ENCODE measurements around the gene RPTOR. TPM values are rescaled to one million over a fixed set of nuclear protein-coding genes. Genes with fewer than 3 reads are reported as not detected.

The RPTOR gene
- total and polyA plus RNA-seq, 2 donors (not counting 3 experiments of a cell fraction or from before 2014, with no cell fraction given): 10.7 to 41.8 TPM

- Histone ChIP-seq H3K9ac (replicated peaks; ENCODE audit: extremely low read depth, insufficient read depth, low read length) (no peak overlapping the region), H3K4me2 (ENCODE audit: insufficient read depth, low read length) (no peak overlapping the region), H3K9me1 (replicated peaks; ENCODE audit: control insufficient read depth, extremely low read depth, insufficient read depth, low read length) (no peaks in the 10 kb centered on the region), H2AFZ (ENCODE audit: low read depth, low read length) (no peak overlapping the region), H3K27ac (ENCODE audit: insufficient read depth, low read depth, low read length) (no peak overlapping the region), H3K27me3 (ENCODE audit: control insufficient read depth in 2 of 2, insufficient read depth in 2 of 2, low read length in 2 of 2) (no peaks in the 10 kb centered on the region), H3K79me2 (ENCODE audit: control insufficient read depth, insufficient read depth, low read length) (no peaks in the 10 kb centered on the region), H3K36me3 (ENCODE audit: control insufficient read depth in 2 of 2, extremely low read depth in 1 of 2, insufficient read depth in 2 of 2, low read length in 2 of 2) (no peaks in the 10 kb centered on the region), H3K4me3 (replicated peaks in 1 of 3; ENCODE audit: insufficient read depth in 1 of 3, low read depth in 1 of 3, low read length in 3 of 3) (no peak overlapping the region), H3K4me1 (ENCODE audit: control insufficient read depth, extremely low read depth, insufficient read depth, low read length) (no peaks in the 10 kb centered on the region), H4K20me1 (replicated peaks; ENCODE audit: control insufficient read depth, extremely low read depth, insufficient read depth, low read length) (no peaks in the 10 kb centered on the region), H3K9me3 (replicated peaks; ENCODE audit: control insufficient read depth, insufficient read depth, low read length) (no peaks in the 10 kb centered on the region)
- ChIA-PET CTCF (no interaction called here), POLR2A (no interaction called here)
- BruUV-seq (replicated peaks): no TSS peak
- FAIRE-seq (no peak), DNase-seq (ENCODE audit: low read depth, low spot score) (no peak)
- dilution Hi-C loops (cut with MboI; ENCODE audit: extremely low pct_ligation_motif_present, low sequenced_read_pairs): no loop called here
- TF ChIP-seq GATA2 (IDR thresholded peaks at IDR 0.05; ENCODE audit: insufficient read depth, insufficient read length, low read depth, low read length) (no peak), FOS (IDR thresholded peaks at IDR 0.05; ENCODE audit: borderline replicate concordance, insufficient read depth, low read length) (no peak), MAX (IDR thresholded peaks at IDR 0.05; ENCODE audit: insufficient read depth, insufficient read length) (no peak), POLR2A (IDR thresholded peaks at IDR 0.05; ENCODE audit: low read depth, low read length) (no peak), EZH2 (IDR thresholded peaks at IDR 0.05; ENCODE audit: borderline replicate concordance, low read depth, low read length, severe bottlenecking) (no peak), JUN (IDR thresholded peaks at IDR 0.05; ENCODE audit: borderline replicate concordance, insufficient read depth, insufficient read length, low read depth) (no peak)
- intact Hi-C loops (cut with micrococcal nuclease): no loop called here
Measured at GRCh38 chr17:80820331-80820730, 275.7 kb downstream of the RPTOR start.

- H3K27me3 ChIP-seq (ENCODE audit: control insufficient read depth in 2 of 2, insufficient read depth in 2 of 2, low read length in 2 of 2): no peaks in the 10 kb centered on the region
Measured at GRCh38 chr17:80821546-80821945, 276.9 kb downstream of the RPTOR start.

More at GRCh38 chr17:80821546-80821945, 276.9 kb downstream of the RPTOR start:
- no peak overlapping the region for H3K4me2 ChIP-seq (ENCODE audit: insufficient read depth, low read length)
- no peak overlapping the region for H3K9ac ChIP-seq (replicated peaks; ENCODE audit: extremely low read depth, insufficient read depth, low read length)
- no peak overlapping the region for H3K4me3 ChIP-seq (replicated peaks in 1 of 3; ENCODE audit: insufficient read depth in 1 of 3, low read depth in 1 of 3, low read length in 3 of 3)
- no peaks in the 10 kb centered on the region for H3K9me3 ChIP-seq (replicated peaks; ENCODE audit: control insufficient read depth, insufficient read depth, low read length)
- dilution Hi-C loops (cut with MboI; ENCODE audit: extremely low pct_ligation_motif_present, low sequenced_read_pairs) (no loop called here), intact Hi-C loops (cut with micrococcal nuclease) (no loop called here)
- DNase-seq (ENCODE audit: low read depth, low spot score): no peak
- no peaks in the 10 kb centered on the region for H3K9me1 ChIP-seq (replicated peaks; ENCODE audit: control insufficient read depth, extremely low read depth, insufficient read depth, low read length)
- H3K36me3 ChIP-seq (ENCODE audit: control insufficient read depth in 2 of 2, extremely low read depth in 1 of 2, insufficient read depth in 2 of 2, low read length in 2 of 2): no peaks in the 10 kb centered on the region
- no peak for FAIRE-seq
- ChIA-PET CTCF (no interaction called here), POLR2A (no interaction called here)
- H3K27ac ChIP-seq (ENCODE audit: insufficient read depth, low read depth, low read length): no peak overlapping the region
- TF ChIP-seq GATA2 (IDR thresholded peaks at IDR 0.05; ENCODE audit: insufficient read depth, insufficient read length, low read depth, low read length) (no peak), JUN (IDR thresholded peaks at IDR 0.05; ENCODE audit: borderline replicate concordance, insufficient read depth, insufficient read length, low read depth) (no peak), MYC (IDR thresholded peaks at IDR 0.05; ENCODE audit: low read depth, low read length) (no peak)
- no peaks in the 10 kb centered on the region for H3K79me2 ChIP-seq (ENCODE audit: control insufficient read depth, insufficient read depth, low read length)
- H4K20me1 ChIP-seq (replicated peaks; ENCODE audit: control insufficient read depth, extremely low read depth, insufficient read depth, low read length): no peaks in the 10 kb centered on the region
- BruUV-seq (replicated peaks): no TSS peak
- no peak overlapping the region for H2AFZ ChIP-seq (ENCODE audit: low read depth, low read length)
- H3K4me1 ChIP-seq (ENCODE audit: control insufficient read depth, extremely low read depth, insufficient read depth, low read length): peaks cover 5% of the 10 kb centered on the region

Measured in endothelial cell of umbilical vein (primary cell).